ENCODE data around the gene GID8. TPM values are rescaled to one million over a fixed set of nuclear protein-coding genes. Genes with fewer than 3 reads are reported as not detected.

The GID8 gene
- total and polyA plus RNA-seq, 2 of the 13 experiments (the other 11 are each of a cell fraction or from before 2014, with no cell fraction given), result 39.6 to 59.8 TPM

DNA sequence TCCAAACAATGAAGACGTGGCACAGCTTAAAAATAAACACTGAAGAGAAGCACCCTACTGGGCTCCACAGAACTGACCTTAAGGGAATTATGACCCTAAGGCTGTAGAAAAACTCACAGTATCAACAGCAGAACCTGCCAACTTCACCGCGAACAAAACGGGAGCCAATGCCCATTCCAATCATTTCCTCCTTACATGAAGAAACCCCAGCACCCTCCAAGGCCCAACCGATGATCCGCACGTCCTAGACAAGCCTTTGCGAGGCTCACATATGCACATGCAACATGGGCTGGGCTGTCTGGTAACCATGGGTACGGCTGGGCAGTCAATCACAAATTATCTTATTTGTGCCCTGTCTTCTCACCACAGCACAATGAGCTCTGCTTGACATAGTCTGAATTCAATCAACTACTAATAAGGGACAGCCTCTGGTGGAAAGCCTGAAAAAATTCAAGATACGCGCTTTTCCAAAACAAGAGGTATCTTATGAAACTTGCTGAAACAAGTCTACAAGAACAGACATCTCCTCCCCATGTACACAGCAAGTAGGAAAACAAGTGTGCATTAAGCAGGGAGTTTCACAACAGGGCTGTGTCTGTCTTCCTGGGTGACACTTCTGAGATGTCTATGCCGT lies 13.4 kb upstream of the GID8 start (continued):
- TF ChIP-seq, protein P1, sequence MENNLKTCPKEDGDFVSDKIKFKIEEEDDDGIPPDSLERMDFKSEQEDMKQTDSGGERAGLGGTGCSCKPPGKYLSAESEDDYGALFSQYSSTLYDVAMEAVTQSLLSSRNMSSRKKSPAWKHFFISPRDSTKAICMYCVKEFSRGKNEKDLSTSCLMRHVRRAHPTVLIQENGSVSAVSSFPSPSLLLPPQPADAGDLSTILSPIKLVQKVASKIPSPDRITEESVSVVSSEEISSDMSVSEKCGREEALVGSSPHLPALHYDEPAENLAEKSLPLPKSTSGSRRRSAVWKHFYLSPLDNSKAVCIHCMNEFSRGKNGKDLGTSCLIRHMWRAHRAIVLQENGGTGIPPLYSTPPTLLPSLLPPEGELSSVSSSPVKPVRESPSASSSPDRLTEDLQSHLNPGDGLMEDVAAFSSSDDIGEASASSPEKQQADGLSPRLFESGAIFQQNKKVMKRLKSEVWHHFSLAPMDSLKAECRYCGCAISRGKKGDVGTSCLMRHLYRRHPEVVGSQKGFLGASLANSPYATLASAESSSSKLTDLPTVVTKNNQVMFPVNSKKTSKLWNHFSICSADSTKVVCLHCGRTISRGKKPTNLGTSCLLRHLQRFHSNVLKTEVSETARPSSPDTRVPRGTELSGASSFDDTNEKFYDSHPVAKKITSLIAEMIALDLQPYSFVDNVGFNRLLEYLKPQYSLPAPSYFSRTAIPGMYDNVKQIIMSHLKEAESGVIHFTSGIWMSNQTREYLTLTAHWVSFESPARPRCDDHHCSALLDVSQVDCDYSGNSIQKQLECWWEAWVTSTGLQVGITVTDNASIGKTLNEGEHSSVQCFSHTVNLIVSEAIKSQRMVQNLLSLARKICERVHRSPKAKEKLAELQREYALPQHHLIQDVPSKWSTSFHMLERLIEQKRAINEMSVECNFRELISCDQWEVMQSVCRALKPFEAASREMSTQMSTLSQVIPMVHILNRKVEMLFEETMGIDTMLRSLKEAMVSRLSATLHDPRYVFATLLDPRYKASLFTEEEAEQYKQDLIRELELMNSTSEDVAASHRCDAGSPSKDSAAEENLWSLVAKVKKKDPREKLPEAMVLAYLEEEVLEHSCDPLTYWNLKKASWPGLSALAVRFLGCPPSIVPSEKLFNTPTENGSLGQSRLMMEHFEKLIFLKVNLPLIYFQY (CRISPR knock-in tag; IDR thresholded peaks at IDR 0.05; ENCODE audit: borderline replicate concordance), result no peak
- 0 out of 2 replicates have a peak, but pooled peaks have one; percentile 77 for TF ChIP-seq ZNF101 (CRISPR knock-in tag; IDR thresholded peaks at IDR 0.05; ENCODE audit: borderline replicate concordance, low read depth)
- TF ChIP-seq ZNF350 (CRISPR knock-in tag; IDR thresholded peaks at IDR 0.05; ENCODE audit: borderline replicate concordance, low read depth), result peak; percentile 54; the same call in 1 of the 2 replicates
- TF ChIP-seq RXRA (CRISPR knock-in tag; IDR thresholded peaks at IDR 0.05), result 0 out of 2 replicates have a peak, but pooled peaks have one; percentile 35
- TF ChIP-seq U2AF2 (IDR thresholded peaks at IDR 0.05; ENCODE audit: low read depth, low read length), result no peak
- TF ChIP-seq FOXK2 (IDR thresholded peaks at IDR 0.05), result peak; percentile 47; the same call in 1 of the 2 replicates
- peak; percentile 51; the same call in 1 of the 2 replicates for TF ChIP-seq DMAP1 (CRISPR knock-in tag; IDR thresholded peaks at IDR 0.05)
- TF ChIP-seq PITX1 (CRISPR knock-in tag; IDR thresholded peaks at IDR 0.05), result no peak
- no peak for TF ChIP-seq EZH2 (conservative IDR thresholded peaks at IDR 0.05; ENCODE audit: low read depth, low read length)
- no peak for TF ChIP-seq HNRNPUL1 (IDR thresholded peaks at IDR 0.05; ENCODE audit: low read depth, low read length)
- TF ChIP-seq ZNF547 (CRISPR knock-in tag; IDR thresholded peaks at IDR 0.05), result peak; percentile 60; the same call in 1 of the 2 replicates
- peak; percentile 40; the same call in 1 of the 2 replicates for TF ChIP-seq BRCA1 (CRISPR knock-in tag; IDR thresholded peaks at IDR 0.05)
- 0 out of 2 replicates have a peak, but pooled peaks have one; percentile 30 for TF ChIP-seq ZNF160 (CRISPR knock-in tag; IDR thresholded peaks at IDR 0.05)
- TF ChIP-seq, protein P2, sequence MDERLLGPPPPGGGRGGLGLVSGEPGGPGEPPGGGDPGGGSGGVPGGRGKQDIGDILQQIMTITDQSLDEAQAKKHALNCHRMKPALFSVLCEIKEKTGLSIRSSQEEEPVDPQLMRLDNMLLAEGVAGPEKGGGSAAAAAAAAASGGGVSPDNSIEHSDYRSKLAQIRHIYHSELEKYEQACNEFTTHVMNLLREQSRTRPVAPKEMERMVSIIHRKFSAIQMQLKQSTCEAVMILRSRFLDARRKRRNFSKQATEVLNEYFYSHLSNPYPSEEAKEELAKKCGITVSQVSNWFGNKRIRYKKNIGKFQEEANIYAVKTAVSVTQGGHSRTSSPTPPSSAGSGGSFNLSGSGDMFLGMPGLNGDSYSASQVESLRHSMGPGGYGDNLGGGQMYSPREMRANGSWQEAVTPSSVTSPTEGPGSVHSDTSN (CRISPR knock-in tag; IDR thresholded peaks at IDR 0.05), result peak; percentile 60; the same call in 1 of the 2 replicates
- peak; percentile 24 for TF ChIP-seq TBL1XR1 (IDR thresholded peaks at IDR 0.05; ENCODE audit: borderline replicate concordance, low read length, partially characterized antibody)
- TF ChIP-seq MAF1 (CRISPR knock-in tag; IDR thresholded peaks at IDR 0.05; ENCODE audit: borderline replicate concordance), result no peak
- TF ChIP-seq ZNF232 (CRISPR knock-in tag; IDR thresholded peaks at IDR 0.05; ENCODE audit: borderline replicate concordance), result no peak; the same call in 1 of the 2 replicates
- TF ChIP-seq, protein P3, sequence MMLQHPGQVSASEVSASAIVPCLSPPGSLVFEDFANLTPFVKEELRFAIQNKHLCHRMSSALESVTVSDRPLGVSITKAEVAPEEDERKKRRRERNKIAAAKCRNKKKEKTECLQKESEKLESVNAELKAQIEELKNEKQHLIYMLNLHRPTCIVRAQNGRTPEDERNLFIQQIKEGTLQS (CRISPR knock-in tag; IDR thresholded peaks at IDR 0.05), result no peak
- TF ChIP-seq ZKSCAN1 (IDR thresholded peaks at IDR 0.05; ENCODE audit: low read length), result 0 out of 2 replicates have a peak, but pooled peaks have one; percentile 2
- TF ChIP-seq, protein P4, sequence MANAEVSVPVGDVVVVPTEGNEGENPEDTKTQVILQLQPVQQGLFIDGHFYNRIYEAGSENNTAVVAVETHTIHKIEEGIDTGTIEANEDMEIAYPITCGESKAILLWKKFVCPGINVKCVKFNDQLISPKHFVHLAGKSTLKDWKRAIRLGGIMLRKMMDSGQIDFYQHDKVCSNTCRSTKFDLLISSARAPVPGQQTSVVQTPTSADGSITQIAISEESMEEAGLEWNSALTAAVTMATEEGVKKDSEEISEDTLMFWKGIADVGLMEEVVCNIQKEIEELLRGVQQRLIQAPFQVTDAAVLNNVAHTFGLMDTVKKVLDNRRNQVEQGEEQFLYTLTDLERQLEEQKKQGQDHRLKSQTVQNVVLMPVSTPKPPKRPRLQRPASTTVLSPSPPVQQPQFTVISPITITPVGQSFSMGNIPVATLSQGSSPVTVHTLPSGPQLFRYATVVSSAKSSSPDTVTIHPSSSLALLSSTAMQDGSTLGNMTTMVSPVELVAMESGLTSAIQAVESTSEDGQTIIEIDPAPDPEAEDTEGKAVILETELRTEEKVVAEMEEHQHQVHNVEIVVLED (CRISPR knock-in tag; IDR thresholded peaks at IDR 0.05; ENCODE audit: borderline replicate concordance), result peak; percentile 48; the same call in 1 of the 2 replicates
- TF ChIP-seq RAD21 (CRISPR knock-in tag; IDR thresholded peaks at IDR 0.05), result 0 out of 2 replicates have a peak, but pooled peaks have one; percentile 6
- no peak for TF ChIP-seq ETV5 (CRISPR knock-in tag; IDR thresholded peaks at IDR 0.05; ENCODE audit: borderline replicate concordance)
